Measurements from ENCODE around the gene GPR52. TPM values are rescaled to one million over a fixed set of nuclear protein-coding genes. Genes with fewer than 3 reads are reported as not detected.
A peak's percentile ranks its signal among the peaks of the same experiment; 100 is the strongest.

The GPR52 gene
- total RNA-seq, 1 donor from 2014 or later: 2.2 TPM

- Mint-ChIP-seq H3K4me1 (no peaks in the 10 kb centered on the region), H3K4me3 (no peak overlapping the region), H3K9me3 (peaks cover 3% of the 10 kb centered on the region), H3K27ac (no peak overlapping the region), H3K36me3 (no peaks in the 10 kb centered on the region), H3K27me3 (ENCODE audit: low read depth) (no peaks in the 10 kb centered on the region)
- TF ChIP-seq CTCF (IDR thresholded peaks at IDR 0.05; ENCODE audit: unreplicated experiment): no peak
- no peak for DNase-seq (ENCODE audit: low spot score in 2 of 2, unreplicated experiment in 2 of 2)
Observed at GRCh38 chr1:174480324-174480723, 32.6 kb downstream of the GPR52 start.

GRCh38 chr1:174491606-174492005, 43.8 kb downstream of the GPR52 start:
- H3K27ac Mint-ChIP-seq: no peak overlapping the region
- H3K4me3 Mint-ChIP-seq: no peak overlapping the region
- H3K36me3 Mint-ChIP-seq: no peaks in the 10 kb centered on the region
- no peaks in the 10 kb centered on the region for H3K27me3 Mint-ChIP-seq (ENCODE audit: low read depth)
- no peak for DNase-seq (ENCODE audit: low spot score in 2 of 2, unreplicated experiment in 2 of 2)
- H3K4me1 Mint-ChIP-seq: no peaks in the 10 kb centered on the region
- TF ChIP-seq CTCF (IDR thresholded peaks at IDR 0.05; ENCODE audit: unreplicated experiment): no peak
- H3K9me3 Mint-ChIP-seq: peaks cover 21% of the 10 kb centered on the region

- no peak overlapping the region for H3K4me3 Mint-ChIP-seq
Observed at GRCh38 chr1:174497478-174497877, 49.7 kb downstream of the GPR52 start.

More at GRCh38 chr1:174497478-174497877, 49.7 kb downstream of the GPR52 start:
- Mint-ChIP-seq H3K27me3 (ENCODE audit: low read depth) (no peaks in the 10 kb centered on the region), H3K36me3 (no peaks in the 10 kb centered on the region), H3K27ac (peak overlapping the region; percentile 7), H3K4me1 (peaks cover 4% of the 10 kb centered on the region), H3K9me3 (no peaks in the 10 kb centered on the region)
- TF ChIP-seq CTCF (IDR thresholded peaks at IDR 0.05; ENCODE audit: unreplicated experiment): no peak
- DNase-seq (ENCODE audit: low spot score in 2 of 2, unreplicated experiment in 2 of 2): no peak
